HEK293T (cell line): ENCODE results near the gene BHLHE41.

Experiments used
- CTCF ChIA-PET: fragments of 350-600 bp; formaldehyde crosslinking; extraction: SDS; loops from one replicate; lab custom pipeline; 2021; ENCODE audit warnings: antibody characterized with exemption, inconsistent platforms; lab: Yijun Ruan, JAX
- POLR2A ChIA-PET: fragments of 350-600 bp; formaldehyde crosslinking; extraction: SDS; loops from one replicate; lab custom pipeline; 2020; ENCODE audit warnings: antibody characterized with exemption, inconsistent platforms; lab: Yijun Ruan, JAX
- DNase-seq: peaks from one replicate; pipeline ENCODE4 v3.0.0; 2012; ENCODE audit warnings: mixed read lengths; ENCODE audit errors: extremely low spot score
- ARNT ChIP-seq: fragments of 450-650 bp; IDR thresholded peaks from 2 replicates; pipeline ENCODE4 v1.6.1; 2017; ENCODE audit warnings: mild to moderate bottlenecking
- BHLHE40 ChIP-seq: fragments of 450-650 bp; IDR thresholded peaks from 2 replicates; pipeline ENCODE4 v1.6.1; 2016; ENCODE audit warnings: mild to moderate bottlenecking, moderate library complexity, borderline replicate concordance
- CTBP1 ChIP-seq: fragments of 450-650 bp; IDR thresholded peaks from 2 replicates; pipeline ENCODE4 v1.6.1; 2016; ENCODE audit warnings: borderline replicate concordance
- ELF4 ChIP-seq: fragments of 450-650 bp; IDR thresholded peaks from 2 replicates; pipeline ENCODE4 v1.6.1; 2017; ENCODE audit warnings: antibody characterized with exemption
- FOXA1 ChIP-seq: fragments of 450-650 bp; IDR thresholded peaks from 2 replicates; pipeline ENCODE4 v1.6.1; 2016; ENCODE audit warnings: mild to moderate bottlenecking
- FOXK2 ChIP-seq: fragments of 450-650 bp; IDR thresholded peaks from 2 replicates; pipeline ENCODE4 v1.6.1; 2016; ENCODE audit warnings: mild to moderate bottlenecking
- FOXM1 ChIP-seq: fragments of 450-650 bp; IDR thresholded peaks from 2 replicates; pipeline ENCODE4 v1.6.1; 2017; ENCODE audit warnings: mild to moderate bottlenecking, borderline replicate concordance
- HDGF ChIP-seq: fragments of 450-650 bp; IDR thresholded peaks from 2 replicates; pipeline ENCODE4 v1.6.1; 2017; ENCODE audit warnings: antibody characterized with exemption, borderline replicate concordance
- L3MBTL2 ChIP-seq: fragments of 450-650 bp; conservative IDR thresholded peaks from 2 replicates; pipeline ENCODE4 v1.6.1; 2016; ENCODE audit warnings: mild to moderate bottlenecking
- LEF1 ChIP-seq: fragments of 450-650 bp; IDR thresholded peaks from 2 replicates; pipeline ENCODE4 v1.6.1; 2017; ENCODE audit warnings: mild to moderate bottlenecking, borderline replicate concordance
- NFRKB ChIP-seq: fragments of 450-650 bp; IDR thresholded peaks from 2 replicates; pipeline ENCODE4 v1.6.1; 2016; ENCODE audit warnings: mild to moderate bottlenecking, moderate library complexity
- SP1 ChIP-seq: fragments of 450-650 bp; IDR thresholded peaks from 2 replicates; pipeline ENCODE4 v1.6.1; 2017
- SUZ12 ChIP-seq: fragments of 450-650 bp; IDR thresholded peaks from 2 replicates; pipeline ENCODE4 v1.6.1; 2016; ENCODE audit warnings: mild to moderate bottlenecking
- TARDBP ChIP-seq: fragments of 450-650 bp; IDR thresholded peaks from 2 replicates; pipeline ENCODE4 v1.6.1; 2016
- ZNF384 ChIP-seq: fragments of 450-650 bp; IDR thresholded peaks from 2 replicates; pipeline ENCODE4 v1.6.1; 2016
- TF ChIP-seq, protein P1 (sequence below): fragments of 450-650 bp; IDR thresholded peaks from 2 replicates; pipeline ENCODE4 v1.6.1; 2016

Gene BHLHE41

DNA sequence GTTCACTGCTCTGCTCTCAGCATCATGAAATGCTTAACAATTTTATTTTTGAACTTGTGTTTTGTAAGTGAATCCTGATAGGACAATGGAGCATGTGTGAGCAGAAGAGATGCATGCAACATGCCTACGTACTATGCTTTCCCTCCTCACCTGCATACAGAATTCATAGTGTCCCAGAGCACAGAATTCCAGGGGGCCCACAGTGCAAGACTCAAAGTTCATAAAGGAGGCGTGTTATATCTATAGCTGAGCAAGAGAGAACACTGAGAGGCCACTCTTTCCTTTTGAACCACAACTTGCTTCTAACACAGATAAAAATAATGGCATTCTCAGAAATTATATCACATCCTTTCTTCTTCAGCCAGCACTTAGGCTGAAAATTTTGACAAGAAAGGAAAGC lies 28.8 kb downstream of the BHLHE41 start:
- no peak for TF ChIP-seq FOXK2
- no peak for TF ChIP-seq SUZ12
- no peak for TF ChIP-seq L3MBTL2
- TF ChIP-seq ZNF384, result no peak
- no peak for TF ChIP-seq ELF4
- no peak for TF ChIP-seq HDGF
- TF ChIP-seq, protein P1, sequence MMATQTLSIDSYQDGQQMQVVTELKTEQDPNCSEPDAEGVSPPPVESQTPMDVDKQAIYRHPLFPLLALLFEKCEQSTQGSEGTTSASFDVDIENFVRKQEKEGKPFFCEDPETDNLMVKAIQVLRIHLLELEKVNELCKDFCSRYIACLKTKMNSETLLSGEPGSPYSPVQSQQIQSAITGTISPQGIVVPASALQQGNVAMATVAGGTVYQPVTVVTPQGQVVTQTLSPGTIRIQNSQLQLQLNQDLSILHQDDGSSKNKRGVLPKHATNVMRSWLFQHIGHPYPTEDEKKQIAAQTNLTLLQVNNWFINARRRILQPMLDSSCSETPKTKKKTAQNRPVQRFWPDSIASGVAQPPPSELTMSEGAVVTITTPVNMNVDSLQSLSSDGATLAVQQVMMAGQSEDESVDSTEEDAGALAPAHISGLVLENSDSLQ, result no peak
- no peak for TF ChIP-seq CTBP1
- TF ChIP-seq NFRKB, result no peak
- TF ChIP-seq FOXM1, result no peak
- no peak for TF ChIP-seq TARDBP
- TF ChIP-seq SP1, result no peak
- no peak for TF ChIP-seq LEF1
- no peak for TF ChIP-seq FOXA1
- TF ChIP-seq ARNT, result no peak
- TF ChIP-seq BHLHE40, result no peak
- POLR2A ChIA-PET, result no interaction called here

DNA sequence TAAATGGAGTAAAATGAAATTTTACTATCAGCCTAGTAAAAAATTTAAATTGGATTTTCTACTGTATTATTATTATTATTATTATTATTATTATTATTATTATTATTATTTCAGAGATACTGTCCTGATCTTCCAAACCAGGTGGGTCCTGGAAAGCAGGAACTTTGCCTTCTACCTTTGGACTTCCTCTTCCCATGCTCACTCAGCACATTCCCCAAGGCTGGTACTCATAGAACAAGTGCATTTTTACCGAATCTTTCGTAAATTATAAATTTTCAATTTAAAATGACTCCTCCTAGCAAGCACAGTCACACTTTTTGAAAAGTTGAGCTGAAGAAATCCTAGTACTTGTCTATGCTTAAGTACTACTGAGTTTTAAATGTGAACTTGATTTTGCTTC lies 29.7 kb downstream of the BHLHE41 start:
- TF ChIP-seq FOXA1 (no peak), ARNT (no peak), FOXK2 (no peak)
- CTCF ChIA-PET, result no interaction called here
- POLR2A ChIA-PET, result no interaction called here
- DNase-seq, result no peak

More for the DNA sequence above, 28.8 kb downstream of the BHLHE41 start:
- DNase-seq, result no peak
- CTCF ChIA-PET, result interaction anchor here (0.7 kb wide), 1 partner anchor 24 kb away, joined by 4 read pairs; no protein-coding TSS in a partner anchor

DNA sequence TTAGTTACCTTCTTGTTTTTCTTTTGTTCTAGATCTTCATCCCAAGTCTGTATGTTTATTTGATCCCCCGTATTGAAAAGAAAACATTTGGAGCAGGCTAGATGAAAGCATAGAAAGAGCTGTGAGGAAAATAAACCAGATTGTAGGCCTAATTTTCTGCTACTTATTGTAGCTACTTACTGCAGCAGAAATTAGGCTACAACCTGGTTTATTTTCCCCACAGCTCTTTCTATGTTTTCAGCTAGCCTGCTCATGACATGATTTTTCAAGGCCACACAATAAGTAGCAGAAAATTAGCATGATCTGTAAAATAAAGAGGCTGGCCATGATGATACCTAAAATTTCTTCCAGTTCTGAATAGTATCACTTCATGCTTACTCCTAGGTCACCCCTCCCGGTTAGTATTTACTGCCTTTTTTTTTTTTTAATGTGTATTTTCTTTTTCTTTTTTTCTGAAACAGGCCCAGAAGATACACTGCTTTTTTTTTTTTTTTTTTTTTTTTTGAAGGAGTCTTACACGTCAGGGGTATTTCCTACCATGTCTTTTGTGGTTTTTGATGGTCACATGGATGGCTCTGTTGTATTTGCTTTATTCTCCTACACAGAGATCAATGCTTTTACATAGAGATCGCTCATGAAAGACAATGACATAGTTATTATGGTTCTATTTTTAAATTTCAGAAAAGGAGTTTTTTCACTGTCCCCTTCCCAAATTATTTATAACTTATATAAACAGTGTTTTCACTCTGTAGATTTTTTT lies 32.3 kb downstream of the BHLHE41 start:
- DNase-seq, result no peak
- no peak for TF ChIP-seq FOXK2
- no peak for TF ChIP-seq LEF1
- TF ChIP-seq NFRKB, result no peak
- no peak for TF ChIP-seq SP1
- TF ChIP-seq ARNT, result no peak
- TF ChIP-seq, protein P1, result no peak
- no peak for TF ChIP-seq ELF4
- TF ChIP-seq TARDBP, result no peak
- no peak for TF ChIP-seq HDGF
- no peak for TF ChIP-seq BHLHE40
- no peak for TF ChIP-seq L3MBTL2
- TF ChIP-seq CTBP1, result no peak
- no peak for TF ChIP-seq ZNF384
- TF ChIP-seq SUZ12, result no peak
- no peak for TF ChIP-seq FOXA1
- TF ChIP-seq FOXM1, result no peak
- ChIA-PET POLR2A (no interaction called here), CTCF (interaction anchor here (0.6 to 1.0 kb wide), 5 partner anchors 9 to 937 kb away, joined by 3 to 4 read pairs (median 3); no protein-coding TSS in a partner anchor)

DNA sequence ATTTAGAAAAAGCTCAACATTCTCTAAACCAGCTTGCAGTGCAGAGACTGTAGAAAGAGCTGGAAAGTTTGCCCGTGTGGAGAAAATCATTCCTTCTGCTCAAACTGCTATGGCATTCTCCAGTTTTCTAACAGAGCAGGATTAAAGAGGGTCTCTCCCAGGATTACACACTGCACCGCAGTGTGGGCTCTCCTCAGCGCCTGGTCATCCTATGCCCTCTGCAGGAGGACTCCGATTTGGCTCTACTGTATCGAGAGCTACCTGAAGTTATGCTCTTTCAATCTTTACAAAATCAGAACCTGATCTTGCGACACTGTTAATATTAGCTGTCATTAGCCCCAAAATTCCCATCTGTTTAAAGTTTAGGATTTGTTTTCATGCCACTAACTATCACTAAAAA lies 33.0 kb downstream of the BHLHE41 start:
- TF ChIP-seq ARNT (no peak), ELF4 (no peak), BHLHE40 (no peak), SUZ12 (no peak), TARDBP (no peak), NFRKB (no peak), CTBP1 (no peak), L3MBTL2 (no peak), SP1 (no peak), HDGF (no peak)
- TF ChIP-seq, protein P1, result no peak
- no peak for DNase-seq
- POLR2A ChIA-PET, result no interaction called here
- CTCF ChIA-PET, result interaction anchor here (0.6 to 1.0 kb wide), 5 partner anchors 9 to 1879 kb away, joined by 3 to 4 read pairs (median 3); no protein-coding TSS in a partner anchor

DNA sequence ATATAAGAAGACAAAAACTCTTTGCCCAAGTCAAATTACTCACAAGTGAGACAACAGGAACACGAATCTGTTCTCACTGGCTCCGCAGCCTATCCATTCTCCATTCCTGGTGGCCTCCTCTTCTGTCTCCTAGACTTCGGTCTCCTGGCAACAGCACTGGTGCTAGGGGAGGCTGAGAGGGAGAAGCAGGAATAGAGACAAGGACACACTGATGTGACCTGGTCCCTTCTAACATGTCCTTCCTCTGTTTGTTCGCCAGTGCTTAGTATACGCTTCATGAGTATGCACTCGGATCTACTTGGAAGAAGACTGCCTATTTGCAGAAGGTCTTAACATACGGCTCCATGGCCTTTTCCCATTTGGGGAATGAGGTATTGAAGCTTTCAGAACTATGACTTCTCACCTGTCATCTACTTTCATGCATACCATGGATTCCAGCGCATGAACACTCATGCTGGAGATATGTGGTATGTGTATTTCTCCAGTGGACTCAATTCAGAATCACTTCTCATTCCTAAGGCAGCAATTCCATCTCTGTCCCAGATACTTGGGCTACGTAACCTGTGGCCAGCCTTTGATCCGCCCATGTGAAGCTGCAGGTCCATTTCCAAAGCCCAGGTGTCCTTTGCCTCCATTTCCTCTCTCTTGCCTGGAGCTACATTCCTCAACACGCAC lies 33.9 kb downstream of the BHLHE41 start:
- CTCF ChIA-PET, result interaction anchor here (0.9 kb wide), 1 partner anchor 10 kb away, joined by 4 read pairs; no protein-coding TSS in a partner anchor

More for the DNA sequence above, 33.9 kb downstream of the BHLHE41 start:
- no peak for DNase-seq
- no peak for TF ChIP-seq SP1
- TF ChIP-seq SUZ12, result no peak
- TF ChIP-seq ZNF384, result no peak
- TF ChIP-seq CTBP1, result no peak
- no peak for TF ChIP-seq BHLHE40
- TF ChIP-seq ELF4, result no peak
- TF ChIP-seq ARNT, result no peak
- TF ChIP-seq FOXA1, result no peak
- TF ChIP-seq FOXM1, result no peak
- POLR2A ChIA-PET, result no interaction called here
